HL-60/S4 (cell line): ENCODE measurements around the gene DIAPH2.

Experiments used
- in situ Hi-C: fragments of 300-500 bp; cut with MboI; formaldehyde crosslinking; loops from 2 replicates; pipeline ENCODE4 v1.14.3; 2022; ENCODE audit warnings: low sequenced_read_pairs

Gene DIAPH2

GRCh38 chrX:96924581-96924980, 239.9 kb downstream of the DIAPH2 start:
- in situ Hi-C loops: no loop called here

DNA sequence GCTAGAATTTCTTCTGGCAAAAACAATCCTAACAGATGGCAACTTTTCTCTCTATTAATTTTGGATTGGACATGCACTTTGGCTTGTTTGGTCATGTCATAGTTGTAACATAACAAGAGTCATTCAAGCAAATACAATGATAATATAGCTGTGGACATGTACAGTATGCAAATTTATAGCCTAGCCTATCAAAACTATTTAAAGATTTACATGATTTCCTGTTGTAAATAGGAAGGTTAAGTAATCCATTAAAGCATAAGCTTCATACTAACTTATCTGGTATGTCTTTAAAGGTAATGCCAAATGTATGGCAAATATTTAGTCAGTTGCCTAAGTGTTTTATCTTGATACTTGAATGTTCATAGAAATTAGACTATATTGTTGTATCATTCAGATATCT, 244.4 kb downstream of the DIAPH2 start:
- in situ Hi-C loops: no loop called here

DNA sequence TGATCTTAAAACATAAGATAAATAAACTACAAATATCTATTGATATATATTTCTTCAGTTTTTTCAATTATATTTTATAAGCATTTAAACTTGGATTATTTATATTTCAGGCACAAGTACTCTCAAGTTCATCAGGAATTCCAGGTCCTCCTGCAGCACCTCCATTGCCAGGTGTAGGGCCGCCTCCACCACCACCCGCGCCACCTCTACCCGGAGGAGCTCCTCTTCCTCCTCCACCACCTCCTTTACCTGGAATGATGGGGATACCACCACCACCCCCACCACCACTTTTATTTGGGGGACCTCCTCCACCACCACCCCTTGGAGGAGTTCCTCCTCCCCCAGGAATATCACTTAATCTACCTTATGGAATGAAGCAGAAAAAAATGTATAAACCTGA, 273.1 kb downstream of the DIAPH2 start:
- in situ Hi-C loops: no loop called here

DNA sequence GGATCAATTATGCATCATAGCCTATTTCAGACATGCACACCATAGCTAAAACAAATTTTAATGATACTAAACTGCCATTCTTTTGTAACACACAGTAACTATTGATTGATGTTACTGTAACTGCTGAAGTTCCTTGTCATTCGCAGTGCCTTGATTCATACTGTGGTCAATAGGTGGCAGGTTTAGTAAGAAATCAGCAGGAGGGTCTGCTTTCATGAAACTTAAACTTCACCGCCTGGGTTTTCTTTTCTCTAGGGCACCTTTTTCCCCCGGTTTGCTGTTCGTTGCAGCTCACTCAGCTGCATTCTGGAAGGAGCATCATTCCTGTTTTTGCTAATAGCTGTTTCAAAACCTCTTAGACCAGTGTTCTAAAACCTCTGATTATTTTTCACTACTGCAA, 287.2 kb downstream of the DIAPH2 start:
- in situ Hi-C loops: no loop called here

DNA sequence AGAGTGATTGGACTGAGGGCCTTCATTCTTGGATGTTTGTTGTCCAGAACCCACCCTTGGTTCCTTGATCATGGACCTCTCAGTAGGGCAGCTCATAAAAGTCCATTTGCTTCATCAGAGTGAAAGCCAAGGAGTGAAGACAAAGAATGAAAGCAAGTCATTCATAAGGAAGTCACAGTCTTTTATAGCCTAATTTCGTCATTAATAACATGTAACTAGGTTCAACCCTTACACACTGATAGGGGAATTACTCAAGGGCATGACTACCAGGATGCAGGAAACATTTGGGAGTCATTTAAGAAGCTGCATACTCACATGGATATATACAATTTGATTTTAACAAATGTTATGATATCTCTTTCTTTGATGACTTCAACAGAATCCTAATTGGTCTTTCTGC, 294.3 kb downstream of the DIAPH2 start:
- in situ Hi-C loops: no loop called here

GRCh38 chrX:96979766-96980165, 295.1 kb downstream of the DIAPH2 start:
- in situ Hi-C loops: no loop called here

DNA sequence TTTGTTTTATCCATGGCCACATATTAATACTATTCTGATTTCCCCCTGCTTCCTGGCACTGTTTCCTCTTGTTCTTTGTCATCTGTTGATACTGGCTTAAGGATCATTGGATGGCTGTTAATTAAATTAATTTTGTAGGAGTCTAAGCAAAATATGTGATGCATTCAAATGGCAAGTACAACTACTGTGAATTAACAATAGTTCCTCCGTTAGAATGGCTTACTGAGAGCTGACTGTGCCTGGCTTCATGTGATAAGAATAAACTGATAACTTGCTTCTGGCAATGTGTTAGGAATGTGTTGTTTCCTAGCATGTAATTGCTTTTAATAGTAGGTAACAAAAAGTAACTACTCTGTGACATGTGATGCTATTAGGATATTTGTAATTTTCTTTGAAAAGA, 297.5 kb downstream of the DIAPH2 start:
- in situ Hi-C loops: no loop called here

- in situ Hi-C loops: no loop called here
These were observed 299.9 kb downstream of the DIAPH2 start for GRCh38 chrX:96984538-96984937.

- in situ Hi-C loops: no loop called here
These were observed 300.4 kb downstream of the DIAPH2 start for GRCh38 chrX:96985046-96985445.

- in situ Hi-C loops: no loop called here
These were observed 302.6 kb downstream of the DIAPH2 start for GRCh38 chrX:96987228-96987627.

- in situ Hi-C loops: no loop called here
These were observed 305.4 kb downstream of the DIAPH2 start for GRCh38 chrX:96989830-96990571.

DNA sequence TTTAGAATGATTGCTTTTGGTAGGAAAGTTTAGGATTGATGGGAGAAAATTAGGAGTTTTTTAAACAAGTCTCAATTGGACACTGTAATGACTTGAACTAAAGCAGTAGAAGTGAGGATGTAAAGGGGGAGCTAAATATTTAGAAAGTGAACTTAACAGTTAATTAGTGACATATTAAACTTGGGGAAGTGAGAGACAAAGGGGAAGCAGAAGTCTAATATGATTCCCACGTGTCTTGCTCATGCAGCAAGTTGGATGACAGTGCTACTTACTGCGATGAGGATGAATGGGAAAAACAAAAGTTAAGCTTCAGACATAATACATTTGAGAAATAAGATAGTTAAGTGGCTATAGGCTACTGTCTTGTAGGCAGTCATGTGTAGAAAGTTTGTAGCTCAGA, 309.5 kb downstream of the DIAPH2 start:
- in situ Hi-C loops: no loop called here

GRCh38 chrX:96997196-96997595, 312.6 kb downstream of the DIAPH2 start:
- in situ Hi-C loops: no loop called here

GRCh38 chrX:97000682-97001368, 316.2 kb downstream of the DIAPH2 start:
- in situ Hi-C loops: no loop called here

- in situ Hi-C loops: no loop called here
These were observed 321.5 kb downstream of the DIAPH2 start for GRCh38 chrX:97006167-97006566.

GRCh38 chrX:97009391-97009790, 324.7 kb downstream of the DIAPH2 start:
- in situ Hi-C loops: no loop called here

- in situ Hi-C loops: no loop called here
These were observed 326.9 kb downstream of the DIAPH2 start for GRCh38 chrX:97011540-97011939.

- in situ Hi-C loops: no loop called here
These were observed 331.5 kb downstream of the DIAPH2 start for GRCh38 chrX:97016106-97016505.

- in situ Hi-C loops: no loop called here
These were observed 337.0 kb downstream of the DIAPH2 start for GRCh38 chrX:97021680-97022079.

DNA sequence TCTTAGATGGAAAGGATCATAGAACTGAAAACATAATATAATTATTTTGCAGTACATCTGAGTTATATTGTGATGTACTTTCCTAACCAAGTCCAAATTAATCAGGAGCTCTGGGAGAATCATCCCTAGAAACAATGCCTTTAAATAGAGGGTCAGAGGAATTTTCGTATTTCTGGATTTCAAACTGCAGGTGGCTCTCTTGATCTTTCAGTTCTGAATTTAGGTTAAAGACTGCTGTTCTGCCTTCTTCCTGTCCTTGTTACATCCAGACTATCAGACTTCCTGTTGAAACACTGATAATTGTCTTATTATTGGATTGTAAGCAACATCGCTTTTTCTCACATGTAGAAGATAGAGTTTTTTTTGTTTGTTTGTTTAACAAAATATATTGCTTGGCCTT, 341.8 kb downstream of the DIAPH2 start:
- in situ Hi-C loops: no loop called here

DNA sequence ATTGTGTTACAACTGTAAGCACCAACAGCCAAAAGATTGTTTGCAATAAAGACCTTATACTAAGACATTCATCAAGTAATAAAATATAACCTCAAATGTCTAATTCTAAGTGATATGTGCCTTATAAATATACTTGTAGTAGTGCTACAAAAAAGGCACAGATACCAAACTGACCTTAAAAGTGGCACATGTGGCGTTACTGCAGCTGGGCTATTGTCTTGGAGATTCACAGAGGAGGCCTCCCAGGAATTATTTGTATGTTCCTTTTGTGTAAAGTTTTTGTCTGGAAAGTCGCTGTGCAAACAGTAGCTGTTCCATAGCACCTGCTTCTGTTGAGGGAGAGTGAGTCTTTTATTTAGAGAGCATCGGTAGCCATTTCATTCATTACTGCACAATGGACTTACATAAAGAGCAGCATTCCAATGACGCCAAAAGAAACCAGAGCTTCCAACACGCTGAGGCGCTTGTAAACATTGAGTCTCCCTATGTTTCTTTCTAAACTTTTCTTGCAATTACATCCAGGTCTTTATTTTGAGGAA, 342.8 kb downstream of the DIAPH2 start:
- in situ Hi-C loops: no loop called here

DNA sequence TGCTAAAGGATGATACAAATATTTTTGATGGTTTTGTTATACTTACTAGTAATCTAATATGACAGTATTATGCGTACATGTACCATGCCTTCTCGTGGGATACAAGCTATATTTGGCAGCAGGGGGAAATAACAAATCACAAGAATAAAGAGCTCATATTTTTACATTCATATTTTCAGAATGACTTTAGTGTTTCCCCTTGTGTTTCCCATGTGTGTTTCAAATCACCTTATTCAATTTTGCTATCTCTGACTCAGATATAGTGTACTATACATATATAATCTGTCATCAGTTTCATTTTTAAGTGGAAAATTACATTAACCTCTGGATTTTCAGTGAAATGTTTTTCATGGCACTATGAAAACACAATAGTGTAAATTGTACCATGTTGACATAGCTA, 345.8 kb downstream of the DIAPH2 start:
- in situ Hi-C loops: no loop called here
